Gastroesophageal sphincter (tissue), 3 donors: ENCODE measurements around the gene A4GALT.

Experiments used
- EP300 ChIP-seq: sonication (generic); formaldehyde crosslinking; IDR thresholded peaks from one replicate; pipeline ENCODE4 v1.6.1; 2017; ENCODE audit warnings: antibody characterized with exemption, mild to moderate bottlenecking
- POLR2AphosphoS5 ChIP-seq: sonication (generic); formaldehyde crosslinking; IDR thresholded peaks from one replicate; pipeline ENCODE4 v1.6.1; 2017; ENCODE audit warnings: antibody characterized with exemption
- TF ChIP-seq, protein P1 (sequence below), 4 experiments: fragments of 200-600 bp in 2 of 4; fragments of 450-650 bp in 2 of 4; sonication (generic) in 1 of 4; IDR thresholded peaks; one replicate each; pipeline ENCODE4 v1.5.1; 2017 to 2019; ENCODE audit warnings: antibody characterized with exemption in 4 of 4, mild to moderate bottlenecking in 2 of 4, moderate library complexity in 2 of 4

DNA sequence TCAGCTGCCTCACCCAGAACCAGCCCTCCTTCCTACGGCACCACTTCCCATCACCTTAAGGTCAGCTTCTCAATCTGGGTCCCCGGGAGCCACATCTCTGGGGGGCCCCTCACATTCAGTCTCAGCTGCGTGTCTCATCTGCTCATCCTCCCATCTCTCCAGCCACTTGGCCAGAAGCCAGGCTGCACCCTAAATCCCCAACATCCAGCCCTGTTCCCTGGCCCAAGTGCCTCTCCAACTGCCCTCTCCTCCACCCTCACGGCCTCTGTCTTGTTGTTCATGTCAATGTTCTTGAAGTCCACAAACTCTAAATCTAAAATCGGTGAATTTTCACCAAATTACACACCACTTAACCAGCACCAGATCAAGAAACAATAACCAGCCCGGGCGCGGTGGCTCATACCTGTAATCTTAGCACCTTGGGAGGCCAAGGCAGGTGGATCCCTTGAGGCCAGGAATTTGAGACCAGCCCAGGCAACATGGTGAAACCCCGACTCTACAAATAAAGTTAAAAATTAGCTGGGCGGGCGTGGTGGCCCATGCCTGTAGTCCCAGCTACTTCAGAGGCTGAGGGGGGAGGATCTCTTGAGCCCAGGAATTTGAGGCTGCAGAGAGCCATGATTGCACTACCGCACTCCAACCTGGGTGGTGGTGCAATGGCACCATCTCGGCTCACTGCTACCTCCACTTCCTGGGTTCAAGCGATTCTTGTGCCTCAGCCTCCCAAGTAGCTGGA is 33.7 kb downstream of the A4GALT start:
- TF ChIP-seq, protein P1, sequence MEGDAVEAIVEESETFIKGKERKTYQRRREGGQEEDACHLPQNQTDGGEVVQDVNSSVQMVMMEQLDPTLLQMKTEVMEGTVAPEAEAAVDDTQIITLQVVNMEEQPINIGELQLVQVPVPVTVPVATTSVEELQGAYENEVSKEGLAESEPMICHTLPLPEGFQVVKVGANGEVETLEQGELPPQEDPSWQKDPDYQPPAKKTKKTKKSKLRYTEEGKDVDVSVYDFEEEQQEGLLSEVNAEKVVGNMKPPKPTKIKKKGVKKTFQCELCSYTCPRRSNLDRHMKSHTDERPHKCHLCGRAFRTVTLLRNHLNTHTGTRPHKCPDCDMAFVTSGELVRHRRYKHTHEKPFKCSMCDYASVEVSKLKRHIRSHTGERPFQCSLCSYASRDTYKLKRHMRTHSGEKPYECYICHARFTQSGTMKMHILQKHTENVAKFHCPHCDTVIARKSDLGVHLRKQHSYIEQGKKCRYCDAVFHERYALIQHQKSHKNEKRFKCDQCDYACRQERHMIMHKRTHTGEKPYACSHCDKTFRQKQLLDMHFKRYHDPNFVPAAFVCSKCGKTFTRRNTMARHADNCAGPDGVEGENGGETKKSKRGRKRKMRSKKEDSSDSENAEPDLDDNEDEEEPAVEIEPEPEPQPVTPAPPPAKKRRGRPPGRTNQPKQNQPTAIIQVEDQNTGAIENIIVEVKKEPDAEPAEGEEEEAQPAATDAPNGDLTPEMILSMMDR (IDR thresholded peaks at IDR 0.05): no peak
- TF ChIP-seq POLR2AphosphoS5 (no peak), EP300 (no peak)
